Activated CD8-positive, alpha-beta memory T cell treated with anti-CD3 and anti-CD28 coated beads, Interleukin-2, amount 50 U/mL, for 4 hours (primary cell): ENCODE data around the gene IFITM5.

Experiments used
- DNase-seq: peaks from one replicate; pipeline ENCODE4 v3.0.0-alpha.2; 2020

Gene IFITM5

DNA sequence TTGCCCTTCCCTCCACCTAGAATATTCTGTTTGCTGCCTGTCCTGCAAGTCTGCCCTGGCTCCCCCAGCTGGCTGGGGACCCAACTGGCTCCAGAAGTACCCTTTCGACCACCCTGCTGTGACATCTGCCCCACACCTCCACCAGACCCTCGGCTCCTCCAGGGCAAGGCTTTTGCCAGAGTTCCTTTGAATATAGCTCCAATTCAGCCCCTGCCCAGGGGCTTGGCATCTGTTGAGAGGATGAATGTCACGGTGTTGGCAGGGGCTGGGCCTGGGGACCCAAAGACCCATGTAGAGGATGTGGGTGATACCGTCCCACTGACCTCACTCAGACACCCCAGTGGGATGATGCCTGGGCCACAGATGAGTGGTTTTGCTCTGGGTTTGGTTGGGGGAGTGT is 17.2 kb downstream of the IFITM5 start:
- no peak for DNase-seq

DNA sequence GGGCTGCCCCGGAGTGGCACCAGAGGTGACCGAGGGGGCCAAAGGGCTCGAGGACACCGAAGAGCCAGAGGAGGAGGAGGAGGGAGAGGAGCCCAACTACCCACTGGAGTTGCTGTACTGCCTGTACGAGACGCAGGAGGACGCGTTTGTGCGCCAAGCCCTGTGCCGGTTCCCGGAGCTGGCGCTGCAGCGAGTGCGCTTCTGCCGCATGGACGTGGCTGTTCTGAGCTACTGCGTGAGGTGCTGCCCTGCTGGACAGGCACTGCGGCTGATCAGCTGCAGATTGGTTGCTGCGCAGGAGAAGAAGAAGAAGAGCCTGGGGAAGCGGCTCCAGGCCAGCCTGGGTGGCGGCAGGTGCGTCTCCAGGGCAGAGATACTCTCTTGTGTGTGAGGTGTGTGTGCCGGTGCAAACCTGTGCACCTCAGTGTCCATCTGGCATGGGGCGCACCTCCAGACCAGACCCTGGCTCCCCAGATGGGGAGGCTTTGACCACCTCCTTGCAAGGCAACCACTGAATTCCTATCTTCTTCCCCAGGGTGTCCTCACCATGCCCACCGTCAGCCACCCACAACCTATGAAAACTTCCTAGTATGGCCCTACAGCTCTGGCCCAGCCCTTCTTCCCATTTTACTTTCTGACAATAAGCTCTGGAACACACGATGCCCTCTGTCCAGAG is 17.7 kb downstream of the IFITM5 start:
- DNase-seq, result no peak

DNA sequence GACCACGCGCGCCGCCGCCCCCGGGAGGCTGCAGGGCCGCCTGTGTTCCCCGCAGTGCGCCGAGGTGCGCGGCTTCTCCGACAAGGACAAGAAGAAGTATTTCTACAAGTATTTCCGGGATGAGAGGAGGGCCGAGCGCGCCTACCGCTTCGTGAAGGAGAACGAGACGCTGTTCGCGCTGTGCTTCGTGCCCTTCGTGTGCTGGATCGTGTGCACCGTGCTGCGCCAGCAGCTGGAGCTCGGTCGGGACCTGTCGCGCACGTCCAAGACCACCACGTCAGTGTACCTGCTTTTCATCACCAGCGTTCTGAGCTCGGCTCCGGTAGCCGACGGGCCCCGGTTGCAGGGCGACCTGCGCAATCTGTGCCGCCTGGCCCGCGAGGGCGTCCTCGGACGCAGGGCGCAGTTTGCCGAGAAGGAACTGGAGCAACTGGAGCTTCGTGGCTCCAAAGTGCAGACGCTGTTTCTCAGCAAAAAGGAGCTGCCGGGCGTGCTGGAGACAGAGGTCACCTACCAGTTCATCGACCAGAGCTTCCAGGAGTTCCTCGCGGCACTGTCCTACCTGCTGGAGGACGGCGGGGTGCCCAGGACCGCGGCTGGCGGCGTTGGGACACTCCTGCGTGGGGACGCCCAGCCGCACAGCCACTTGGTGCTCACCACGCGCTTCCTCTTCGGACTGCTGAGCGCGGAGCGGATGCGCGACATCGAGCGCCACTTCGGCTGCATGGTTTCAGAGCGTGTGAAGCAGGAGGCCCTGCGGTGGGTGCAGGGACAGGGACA is 18.4 kb downstream of the IFITM5 start:
- DNase-seq, result peak; percentile 36

DNA sequence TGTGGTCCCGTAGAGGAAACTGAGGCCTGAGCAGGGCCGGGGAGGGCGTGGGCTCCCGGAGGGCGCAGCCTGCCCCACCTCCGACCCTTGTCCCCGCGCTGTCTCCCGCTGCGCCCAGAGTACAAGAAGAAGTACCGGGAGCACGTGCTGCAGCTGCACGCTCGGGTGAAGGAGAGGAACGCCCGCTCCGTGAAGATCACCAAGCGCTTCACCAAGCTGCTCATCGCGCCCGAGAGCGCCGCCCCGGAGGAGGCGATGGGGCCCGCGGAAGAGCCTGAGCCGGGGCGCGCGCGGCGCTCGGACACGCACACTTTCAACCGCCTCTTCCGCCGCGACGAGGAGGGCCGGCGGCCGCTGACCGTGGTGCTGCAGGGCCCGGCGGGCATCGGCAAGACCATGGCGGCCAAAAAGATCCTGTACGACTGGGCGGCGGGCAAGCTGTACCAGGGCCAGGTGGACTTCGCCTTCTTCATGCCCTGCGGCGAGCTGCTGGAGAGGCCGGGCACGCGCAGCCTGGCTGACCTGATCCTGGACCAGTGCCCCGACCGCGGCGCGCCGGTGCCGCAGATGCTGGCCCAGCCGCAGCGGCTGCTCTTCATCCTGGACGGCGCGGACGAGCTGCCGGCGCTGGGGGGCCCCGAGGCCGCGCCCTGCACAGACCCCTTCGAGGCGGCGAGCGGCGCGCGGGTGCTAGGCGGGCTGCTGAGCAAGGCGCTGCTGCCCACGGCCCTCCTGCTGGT is 19.2 kb downstream of the IFITM5 start:
- peak; percentile 56 for DNase-seq

DNA sequence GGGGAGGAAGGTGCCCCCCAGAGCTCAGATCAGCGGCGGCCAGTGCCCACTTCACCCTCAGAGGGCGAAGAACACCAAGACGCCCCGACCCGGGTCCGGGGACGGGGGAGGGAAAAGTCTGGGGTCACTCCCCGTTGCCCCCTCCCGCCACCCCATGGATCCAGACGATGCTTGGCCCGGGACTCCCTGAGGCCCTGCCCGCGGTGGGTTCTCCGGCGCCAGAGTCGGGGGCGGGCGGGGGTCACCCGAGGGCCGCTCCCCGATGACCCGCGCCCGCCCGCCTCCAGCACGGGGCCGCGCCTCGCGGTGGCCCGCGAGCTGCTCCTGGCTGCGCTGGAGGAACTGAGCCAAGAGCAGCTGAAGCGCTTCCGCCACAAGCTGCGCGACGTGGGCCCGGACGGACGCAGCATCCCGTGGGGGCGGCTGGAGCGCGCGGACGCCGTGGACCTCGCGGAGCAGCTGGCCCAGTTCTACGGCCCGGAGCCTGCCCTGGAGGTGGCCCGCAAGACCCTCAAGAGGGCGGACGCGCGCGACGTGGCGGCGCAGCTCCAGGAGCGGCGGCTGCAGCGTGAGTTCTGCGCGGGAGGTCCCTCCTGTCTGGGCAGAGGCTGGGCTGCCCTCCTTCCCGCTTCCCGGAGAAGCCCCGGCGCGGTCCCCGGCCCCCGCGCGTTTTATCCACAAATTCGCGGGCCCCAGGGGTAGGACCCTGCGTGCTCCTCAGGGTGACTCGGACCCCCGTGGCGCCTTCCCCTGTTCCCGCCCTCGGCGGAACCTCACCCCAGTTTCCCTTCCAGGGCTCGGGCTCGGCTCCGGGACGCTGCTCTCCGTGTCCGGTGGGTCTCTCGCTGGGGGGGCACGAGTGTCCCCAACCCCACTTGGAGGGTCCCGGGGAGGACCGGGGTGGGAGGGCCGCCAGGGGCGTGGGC is 20.0 kb downstream of the IFITM5 start:
- peak; percentile 30 for DNase-seq

DNA sequence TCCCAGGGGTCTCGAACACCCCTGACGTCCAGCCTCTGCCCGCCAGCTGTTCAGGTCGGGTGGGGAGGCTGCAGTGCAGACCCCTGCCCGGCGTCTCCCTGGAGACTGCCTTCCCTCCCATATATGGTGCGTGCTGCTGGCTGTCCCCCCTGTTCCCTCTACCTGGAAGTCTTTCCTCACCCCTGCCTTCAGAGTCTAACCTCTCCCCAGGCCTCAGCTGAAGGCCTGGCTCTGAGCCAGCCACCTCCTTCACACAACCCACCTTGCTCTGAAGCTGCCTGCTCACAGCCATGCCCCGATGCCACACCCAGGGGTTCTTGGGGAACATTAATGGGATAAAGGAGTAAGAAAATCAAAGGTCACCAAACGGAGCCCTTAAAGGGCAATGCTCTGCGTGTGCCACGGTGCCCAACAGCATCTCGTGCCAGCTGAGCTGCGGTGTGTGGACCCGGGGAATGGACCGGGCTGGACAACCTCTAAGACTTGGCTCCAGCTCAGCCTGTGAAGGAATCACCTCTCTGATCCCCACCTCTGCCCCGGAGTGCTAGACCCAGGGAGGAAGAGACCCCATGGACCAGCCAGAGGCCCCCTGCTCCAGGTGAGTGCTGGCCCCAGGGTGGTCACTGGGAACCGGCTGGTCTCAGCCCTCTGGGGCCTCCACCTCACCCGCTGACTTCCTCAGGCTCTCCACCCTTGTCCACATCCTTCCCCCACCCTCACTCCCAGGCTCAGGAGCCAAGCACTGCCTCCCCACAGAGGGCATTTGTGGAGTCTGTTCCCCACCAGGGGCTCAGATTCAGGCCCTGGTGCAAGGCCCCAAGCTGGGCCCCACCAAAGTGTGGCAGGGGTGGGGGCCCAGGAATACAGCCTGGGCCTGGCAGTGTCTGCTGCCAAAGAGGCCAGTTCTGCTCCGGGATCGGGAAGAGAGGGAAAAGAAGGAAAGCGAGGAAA is 21.1 kb downstream of the IFITM5 start, which contains the start of gene NLRP6:
TSS of gene NLRP6 (plus strand) at position 407 of the 951 bp plus-strand sequence. CDS start at position 570, 163 bp downstream.
- peak; percentile 21 for DNase-seq

DNA sequence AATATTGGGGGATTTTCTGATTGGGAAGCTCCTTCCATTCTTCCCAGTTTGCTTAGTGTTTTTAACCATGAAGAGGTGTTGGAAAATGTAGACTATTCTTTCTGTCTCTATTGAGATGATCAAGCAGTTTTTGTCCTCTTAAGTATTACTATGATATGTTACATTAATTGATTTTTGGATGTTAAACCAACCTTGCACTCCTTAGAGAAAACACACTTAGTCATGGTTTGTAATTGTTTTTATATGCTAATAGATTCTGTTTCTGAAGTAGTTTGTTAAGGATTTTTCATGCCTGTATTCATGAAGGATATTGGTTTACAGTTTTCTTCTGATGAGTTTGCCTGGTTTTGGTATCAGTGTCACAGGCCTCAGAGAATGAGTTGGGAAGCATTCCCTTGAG is 23.1 kb downstream of the IFITM5 start:
- DNase-seq, result no peak

DNA sequence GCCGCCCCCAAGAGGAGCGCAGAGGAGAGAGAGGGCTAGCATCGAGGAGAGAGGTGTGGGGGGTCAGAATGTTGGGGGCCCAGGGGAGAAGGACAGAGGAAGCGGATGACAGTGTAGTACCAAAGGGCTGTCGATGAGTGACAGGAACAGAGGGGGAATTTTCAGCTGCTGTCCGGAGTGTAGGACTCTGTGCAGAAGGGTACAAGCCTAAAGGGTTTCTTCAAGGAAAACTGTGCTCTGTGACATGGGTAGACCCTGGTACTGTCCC is 26.5 kb downstream of the IFITM5 start:
- DNase-seq, result no peak

DNA sequence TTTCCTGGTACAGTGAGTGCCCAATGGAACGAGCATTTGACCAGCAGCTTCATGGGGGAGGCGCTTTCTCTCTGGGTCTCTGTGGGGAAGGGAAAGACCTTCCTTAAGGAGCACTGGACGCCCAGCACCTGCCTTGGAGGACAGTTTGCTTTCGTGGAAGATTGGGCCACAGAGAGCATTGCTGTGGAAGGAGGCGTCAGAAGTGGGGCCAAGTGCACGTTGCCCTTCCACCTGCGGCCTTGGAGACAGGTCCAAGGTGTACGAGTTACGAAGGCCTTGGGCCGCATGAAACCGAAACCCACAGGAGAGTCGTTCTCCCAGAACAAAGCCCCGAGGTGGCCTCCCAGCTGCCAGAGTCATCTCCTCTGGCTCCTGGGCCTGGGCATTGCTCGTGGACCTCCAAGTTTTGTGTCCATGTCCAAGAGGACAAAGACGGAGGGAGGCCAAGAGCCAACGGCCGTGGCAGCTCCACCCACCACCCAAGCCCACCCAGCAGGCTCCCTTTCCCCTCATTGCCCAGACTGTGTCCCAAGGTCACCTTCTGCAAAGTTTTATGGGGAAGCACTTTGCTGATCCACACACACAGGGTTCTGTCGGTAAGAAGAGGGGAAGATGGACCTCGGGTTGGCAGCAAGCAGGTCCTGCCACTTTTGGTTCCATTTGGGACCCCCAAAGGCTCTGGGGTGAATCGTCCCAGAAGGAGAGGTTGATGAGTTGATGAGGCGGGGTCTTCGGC is 27.0 kb downstream of the IFITM5 start:
- no peak for DNase-seq

DNA sequence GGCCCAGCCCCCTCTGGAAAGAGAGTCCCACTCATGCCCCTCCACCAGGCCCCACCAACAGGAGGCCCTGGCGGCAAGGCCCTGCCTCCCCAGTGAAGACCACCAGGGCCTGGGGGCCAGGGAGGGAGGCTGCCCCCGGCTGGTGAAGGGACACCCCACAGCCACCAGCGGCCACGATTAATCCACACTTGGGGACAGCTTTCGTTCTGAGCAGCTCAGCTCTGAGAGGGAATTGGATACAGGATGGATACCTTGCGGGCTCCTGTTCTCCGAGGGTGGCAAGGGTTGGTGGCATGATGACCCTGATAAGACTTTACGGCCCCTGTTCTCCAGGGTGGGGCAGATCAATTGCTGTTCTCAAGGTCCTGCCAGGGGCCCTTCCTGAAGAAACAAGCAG is 28.0 kb downstream of the IFITM5 start:
- no peak for DNase-seq

DNA sequence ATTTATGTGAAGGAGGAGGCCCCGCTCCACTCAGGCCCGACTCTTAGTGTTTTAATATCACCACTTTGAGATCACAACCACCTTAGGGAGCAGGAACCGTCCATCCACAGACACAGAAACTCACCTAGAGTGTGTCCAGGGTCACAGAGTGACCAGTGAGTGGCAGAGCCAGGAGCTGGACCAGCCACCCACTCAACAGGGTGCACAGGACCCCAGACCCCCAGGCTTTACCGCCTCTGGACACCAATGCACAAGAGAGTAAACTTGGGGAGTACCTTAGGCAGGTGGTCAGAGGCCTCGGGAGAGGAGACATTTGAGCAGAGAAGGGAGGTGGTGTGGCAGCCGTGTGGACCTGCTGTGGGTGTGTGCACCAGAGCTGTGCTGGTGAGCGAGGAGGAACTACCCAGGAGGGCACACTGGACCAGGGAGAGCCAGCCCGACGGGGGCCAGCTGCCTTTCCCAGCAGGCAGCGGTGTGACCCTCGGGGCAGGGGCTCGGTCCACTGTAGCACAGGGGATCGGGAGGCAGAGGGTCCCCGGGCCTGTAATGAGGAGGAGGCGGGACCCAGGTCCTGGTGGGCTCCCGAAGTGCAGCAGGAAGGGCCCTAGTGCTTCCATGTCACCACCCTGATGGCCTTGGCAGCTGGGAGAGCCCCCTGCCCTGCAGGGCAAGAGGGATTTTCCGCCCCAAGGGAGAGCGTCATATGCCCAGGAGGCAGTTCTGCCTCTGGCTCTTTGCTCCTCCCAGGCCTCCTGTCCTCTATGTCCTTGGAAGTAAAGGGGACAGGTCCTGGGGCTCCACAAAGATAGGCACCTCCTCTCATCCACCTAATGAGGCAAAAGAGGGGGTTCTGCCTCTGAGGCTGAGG is 28.6 kb downstream of the IFITM5 start:
- no peak for DNase-seq

DNA sequence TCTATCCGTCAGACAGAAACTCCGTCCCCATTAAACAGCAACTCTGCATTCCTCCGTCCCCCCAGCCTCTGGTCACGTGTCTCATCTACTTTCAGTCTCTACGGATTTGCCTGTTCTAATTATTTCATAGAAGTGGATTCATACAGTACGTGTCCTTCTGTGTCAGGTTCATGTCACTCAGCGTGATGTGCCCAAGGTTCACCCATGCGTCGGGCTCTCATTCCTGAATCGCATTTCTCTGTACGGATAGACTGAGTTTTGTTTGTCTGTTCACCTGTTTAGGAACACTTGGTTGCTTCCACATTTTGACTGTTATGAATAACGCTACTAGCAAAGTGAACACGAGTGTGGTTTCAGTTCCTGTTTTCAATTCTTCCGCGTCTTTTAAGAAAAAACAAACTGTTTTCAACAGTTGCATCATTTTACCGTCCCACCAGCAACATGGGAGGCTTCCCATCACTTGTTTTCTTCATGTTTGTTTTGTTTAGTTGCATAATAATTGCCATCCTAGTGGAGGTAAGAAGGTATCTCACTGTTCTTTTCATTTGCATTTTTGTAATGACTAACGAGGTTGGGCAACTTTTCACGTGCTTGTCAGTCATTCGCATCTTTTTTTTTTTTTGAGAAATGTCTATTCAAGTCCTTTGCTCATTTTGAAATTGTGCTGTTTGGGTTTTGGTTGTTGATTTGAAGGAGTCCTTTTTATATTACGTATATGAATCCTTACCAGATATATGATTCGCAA is 30.0 kb downstream of the IFITM5 start:
- peak; percentile 40 for DNase-seq

DNA sequence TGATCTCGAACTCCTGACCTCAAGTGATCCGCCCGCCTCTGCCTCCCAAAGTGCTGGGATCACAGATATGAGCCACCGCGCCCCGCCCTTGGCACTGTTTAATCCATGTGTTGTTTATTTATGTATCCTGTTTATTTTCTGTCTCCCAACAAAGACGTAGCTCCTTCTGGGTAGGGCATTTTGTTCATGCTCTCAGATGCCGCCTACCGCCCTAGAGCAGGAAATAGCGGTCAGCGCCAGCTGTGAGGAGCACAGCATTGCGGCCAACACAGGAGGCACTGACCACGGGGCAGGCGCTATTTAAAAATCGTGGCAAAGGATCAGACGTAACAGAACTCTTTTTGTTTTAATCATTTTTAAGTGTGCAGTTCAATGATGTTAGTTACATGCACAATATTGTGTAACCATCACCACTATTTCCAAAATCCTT is 30.6 kb downstream of the IFITM5 start:
- peak; percentile 34 for DNase-seq

DNA sequence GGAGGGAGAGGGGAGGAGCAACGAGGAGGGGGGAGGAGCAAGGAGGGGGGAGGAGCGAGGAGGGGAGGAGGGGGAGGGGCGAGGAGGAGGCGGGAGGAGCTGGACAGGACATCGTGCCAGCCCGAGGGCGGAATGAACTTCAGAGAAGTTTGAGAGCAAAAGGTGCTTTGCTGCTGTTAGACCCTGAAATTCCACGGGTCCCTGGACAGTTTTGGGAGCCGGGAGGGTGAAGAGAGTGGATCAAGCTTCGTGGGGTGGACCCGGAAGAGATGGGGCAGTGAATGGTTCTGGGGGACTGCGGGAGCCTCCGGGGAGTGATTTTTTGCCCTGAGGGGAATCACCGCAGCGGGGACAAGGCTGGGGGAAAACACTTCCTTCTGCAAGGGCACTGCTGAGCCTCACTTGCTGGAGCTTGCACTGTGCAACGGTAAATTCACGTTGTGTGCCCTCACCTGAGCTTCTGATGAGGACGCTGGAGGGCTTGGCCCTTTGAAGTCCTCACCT is 31.8 kb downstream of the IFITM5 start:
- DNase-seq, result peak; percentile 42

DNA sequence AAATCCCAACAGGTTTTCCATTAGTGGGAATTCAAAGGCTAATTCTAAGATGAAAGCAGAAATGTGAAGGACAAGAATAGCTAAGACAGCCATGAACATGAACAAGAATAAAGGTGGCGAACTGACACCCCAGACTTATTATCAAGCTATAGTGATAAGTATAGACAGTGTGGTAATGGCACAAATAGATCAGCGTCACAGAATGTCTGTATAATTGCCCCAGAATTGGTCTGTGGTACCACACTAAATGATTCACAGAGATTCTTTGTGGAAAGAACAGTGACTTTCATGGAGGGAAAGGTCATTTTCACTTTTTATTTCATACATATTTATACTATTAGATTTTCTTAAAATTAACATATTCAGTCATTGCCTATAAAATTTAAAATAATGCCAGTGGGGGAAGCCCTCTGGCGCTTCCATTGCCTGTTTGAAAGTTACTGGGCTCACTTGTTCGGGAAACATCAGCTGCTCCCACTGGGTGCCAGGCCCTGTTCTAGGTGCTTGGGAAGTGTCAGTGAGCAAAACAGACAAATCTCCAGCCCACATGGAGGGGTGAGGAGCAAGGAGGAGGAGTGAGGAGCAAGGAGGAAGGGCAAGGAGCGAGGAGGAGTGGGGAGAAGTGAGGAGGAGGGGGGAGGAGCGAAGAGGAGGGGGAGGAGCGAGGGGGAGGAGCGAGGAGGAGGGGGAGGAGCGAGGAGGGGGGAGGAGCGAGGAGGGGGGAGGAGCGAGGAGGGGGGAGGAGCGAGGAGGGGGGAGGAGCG is 32.5 kb downstream of the IFITM5 start:
- peak; percentile 28 for DNase-seq

DNA sequence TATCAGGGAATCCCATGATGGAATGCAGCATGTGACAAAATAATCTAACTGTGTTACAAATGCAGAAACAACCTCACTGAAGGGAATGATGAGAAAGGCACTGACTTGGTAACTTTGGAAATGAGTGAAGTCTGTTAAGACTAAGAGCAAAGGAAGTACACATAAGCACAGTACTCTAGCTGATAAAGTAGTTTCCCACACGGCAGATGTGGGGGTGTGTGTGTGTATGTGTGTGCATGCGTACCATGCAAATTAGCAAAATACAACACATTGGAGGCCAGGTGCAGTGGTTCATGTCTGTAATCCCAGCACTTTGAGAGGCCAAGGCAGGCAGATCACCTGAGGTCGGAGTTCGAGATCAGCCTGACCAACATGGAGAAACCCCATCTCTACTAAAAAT is 37.7 kb downstream of the IFITM5 start:
- no peak for DNase-seq

DNA sequence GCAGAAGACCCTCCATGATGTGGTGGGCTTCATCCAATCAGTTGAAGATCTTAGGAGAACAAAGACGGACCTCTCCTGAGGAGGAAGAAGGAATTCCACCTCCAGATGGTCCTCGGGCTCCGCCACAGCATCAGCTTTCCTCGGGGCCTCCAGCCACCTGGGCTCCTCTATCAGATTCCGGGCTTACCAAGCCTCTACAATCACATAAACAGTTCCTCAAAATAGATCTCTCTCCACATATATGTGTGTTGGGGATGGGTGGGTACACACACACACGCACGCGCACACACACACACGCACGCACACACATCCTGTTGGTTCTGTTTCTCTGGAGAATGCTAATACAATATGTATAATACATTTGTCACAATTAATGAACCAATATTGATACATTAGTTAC is 39.9 kb downstream of the IFITM5 start:
- no peak for DNase-seq
